BJ (cell line): ENCODE data around the gene GAPT. TPM values are rescaled to one million over a fixed set of nuclear protein-coding genes. Genes with fewer than 3 reads are reported as not detected.

Experiments
- CTCF ChIA-PET: fragments of 350-600 bp; formaldehyde crosslinking; extraction: SDS; loops from one replicate; lab custom pipeline; 2021; ENCODE audit warnings: antibody characterized with exemption, inconsistent platforms; lab: Yijun Ruan, JAX
- POLR2A ChIA-PET: fragments of 300-600 bp; sonication (Branson Sonifier 250); formaldehyde crosslinking; extraction: SDS; loops from one replicate; lab custom pipeline; 2021; ENCODE audit warnings: antibody characterized with exemption; lab: Charles Lee
- DNase-seq: peaks from one replicate; pipeline ENCODE4 v3.0.0-alpha.2; 2011; ENCODE audit warnings: low read depth
- H3K27me3 ChIP-seq: 2 replicates; pipeline ENCODE4 v1.6.0; 2011; ENCODE audit warnings: low read length; ENCODE audit not compliant: control insufficient read depth, insufficient read depth
- H3K36me3 ChIP-seq: 2 replicates; pipeline ENCODE4 v1.5.1; 2011; ENCODE audit warnings: low read length; ENCODE audit not compliant: control insufficient read depth, insufficient read depth
- H3K4me3 ChIP-seq: 2 replicates; pipeline ENCODE4 v1.5.1; 2011; ENCODE audit warnings: low read depth, mild to moderate bottlenecking, control low read depth, low read length
- polyA plus RNA-seq: library from polyadenylated mRNA; depleted of rRNA; stranded (reverse); fragments of >200 nt; gene quantifications from 2 replicates; pipeline ENCODE4 v1.2.3, GENCODE V29; 2011
- TF ChIP-seq, protein P1 (sequence below): IDR thresholded peaks from 2 replicates; pipeline ENCODE4 v1.5.1; 2011; ENCODE audit warnings: low read depth, mild to moderate bottlenecking, control low read depth, inconsistent platforms, low read length, moderate library complexity; ENCODE audit not compliant: insufficient read depth

GAPT gene
- polyA plus RNA-seq, 1 experiment = not detected

DNA sequence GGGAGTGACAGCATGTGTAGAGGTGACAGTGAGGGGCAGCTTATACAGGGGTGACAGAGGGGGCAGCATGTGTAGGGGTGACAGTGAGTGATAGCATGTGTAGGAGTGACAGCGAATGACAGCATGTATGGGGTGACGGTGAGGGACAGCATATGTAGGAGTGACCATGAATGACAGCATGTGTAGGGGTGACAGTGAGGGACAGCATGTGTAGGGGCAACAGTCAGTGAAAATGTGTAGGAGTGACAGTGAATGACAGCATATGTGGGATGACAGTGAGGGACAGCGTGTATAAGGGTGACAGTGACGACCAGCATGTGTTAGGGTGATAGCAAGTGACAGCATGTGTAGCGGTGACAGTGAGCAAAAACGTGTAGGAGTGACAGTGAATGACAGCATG is 9.4 kb upstream of the GAPT start:
- POLR2A ChIA-PET = no interaction called here
- no peak for DNase-seq

DNA sequence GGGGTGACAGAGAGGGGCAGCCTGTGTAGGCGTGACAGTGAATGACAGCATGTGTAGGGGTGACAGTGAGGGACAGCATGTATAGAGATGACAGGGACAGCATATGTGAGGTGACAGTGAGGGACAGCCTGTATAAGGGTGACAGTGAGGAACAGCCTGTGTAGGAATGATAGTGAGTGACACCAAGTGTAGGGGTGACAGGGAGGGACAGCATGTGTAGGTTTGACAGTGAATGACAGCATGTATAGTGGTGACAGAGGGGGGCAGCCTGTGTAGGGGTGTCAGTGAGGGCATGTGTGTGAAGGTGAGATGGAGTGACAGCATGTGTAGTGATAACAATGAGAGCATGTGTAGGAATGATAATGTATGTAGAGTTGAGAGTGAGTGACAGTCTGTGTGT is 8.7 kb upstream of the GAPT start:
- POLR2A ChIA-PET = no interaction called here
- DNase-seq = no peak

More for the DNA sequence above, 9.4 kb upstream of the GAPT start:
- Histone ChIP-seq H3K4me3 (no peak overlapping the region), H3K27me3 (peaks cover 3% of the 10 kb centered on the region; the same call in 1 of the 2 replicates), H3K36me3 (no peaks in the 10 kb centered on the region)
- CTCF ChIA-PET = no interaction called here
- TF ChIP-seq, protein P1, sequence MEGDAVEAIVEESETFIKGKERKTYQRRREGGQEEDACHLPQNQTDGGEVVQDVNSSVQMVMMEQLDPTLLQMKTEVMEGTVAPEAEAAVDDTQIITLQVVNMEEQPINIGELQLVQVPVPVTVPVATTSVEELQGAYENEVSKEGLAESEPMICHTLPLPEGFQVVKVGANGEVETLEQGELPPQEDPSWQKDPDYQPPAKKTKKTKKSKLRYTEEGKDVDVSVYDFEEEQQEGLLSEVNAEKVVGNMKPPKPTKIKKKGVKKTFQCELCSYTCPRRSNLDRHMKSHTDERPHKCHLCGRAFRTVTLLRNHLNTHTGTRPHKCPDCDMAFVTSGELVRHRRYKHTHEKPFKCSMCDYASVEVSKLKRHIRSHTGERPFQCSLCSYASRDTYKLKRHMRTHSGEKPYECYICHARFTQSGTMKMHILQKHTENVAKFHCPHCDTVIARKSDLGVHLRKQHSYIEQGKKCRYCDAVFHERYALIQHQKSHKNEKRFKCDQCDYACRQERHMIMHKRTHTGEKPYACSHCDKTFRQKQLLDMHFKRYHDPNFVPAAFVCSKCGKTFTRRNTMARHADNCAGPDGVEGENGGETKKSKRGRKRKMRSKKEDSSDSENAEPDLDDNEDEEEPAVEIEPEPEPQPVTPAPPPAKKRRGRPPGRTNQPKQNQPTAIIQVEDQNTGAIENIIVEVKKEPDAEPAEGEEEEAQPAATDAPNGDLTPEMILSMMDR = no peak

DNA sequence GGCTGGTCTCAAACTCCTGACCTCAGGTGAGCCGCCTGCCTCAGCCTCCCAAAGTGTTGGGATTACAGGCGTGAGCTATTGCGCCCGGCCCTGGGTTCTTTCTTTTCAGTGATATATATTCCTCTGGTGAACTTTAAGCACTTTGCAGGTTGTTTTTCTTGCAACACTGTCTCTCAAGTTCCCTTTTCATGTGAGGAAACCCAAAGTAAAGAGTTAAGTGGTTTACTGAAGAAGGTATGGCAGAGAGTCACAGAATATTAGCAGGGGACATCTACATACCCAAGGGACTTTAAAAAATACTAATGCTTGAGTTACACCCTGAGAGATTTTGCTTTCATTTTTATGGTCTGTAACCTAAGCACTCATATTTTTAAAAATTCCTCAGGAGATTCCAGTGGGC is 6.7 kb upstream of the GAPT start:
- no peak for DNase-seq
- no peaks in the 10 kb centered on the region for H3K36me3 ChIP-seq
- H3K27me3 ChIP-seq = no peaks in the 10 kb centered on the region
- POLR2A ChIA-PET = no interaction called here
- CTCF ChIA-PET = no interaction called here
- H3K4me3 ChIP-seq = no peak overlapping the region
- TF ChIP-seq, protein P1 = no peak

More for the DNA sequence above, 8.7 kb upstream of the GAPT start:
- Histone ChIP-seq H3K4me3 (no peak overlapping the region), H3K36me3 (no peaks in the 10 kb centered on the region), H3K27me3 (no peaks in the 10 kb centered on the region)
- CTCF ChIA-PET = no interaction called here
- TF ChIP-seq, protein P1 = no peak

DNA sequence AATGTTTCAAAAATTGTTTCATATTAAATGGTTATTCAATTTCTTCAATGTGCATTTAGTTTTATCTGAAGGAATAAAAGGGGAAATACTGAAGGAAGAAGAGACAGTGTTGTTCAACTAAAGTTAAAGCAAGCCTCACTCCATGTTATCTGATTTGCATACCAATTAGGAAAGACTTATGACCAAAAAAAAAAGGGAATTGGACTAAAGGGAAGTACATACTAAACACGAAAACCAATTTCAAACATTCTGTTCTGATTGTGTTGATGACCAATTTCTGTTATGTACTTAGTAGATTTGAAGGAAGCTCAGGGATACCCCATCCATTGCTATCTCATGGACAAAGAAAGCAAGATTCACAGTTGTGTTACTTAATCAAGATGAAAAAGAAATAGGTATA is 4.9 kb upstream of the GAPT start:
- Histone ChIP-seq H3K4me3 (no peak overlapping the region), H3K36me3 (no peaks in the 10 kb centered on the region), H3K27me3 (no peaks in the 10 kb centered on the region)
- POLR2A ChIA-PET = no interaction called here
- DNase-seq = no peak
- CTCF ChIA-PET = interaction anchor here (0.6 to 1.0 kb wide), 2 partner anchors 13 to 362 kb away, joined by 3 read pairs; no protein-coding TSS in a partner anchor
- TF ChIP-seq, protein P1 = no peak

DNA sequence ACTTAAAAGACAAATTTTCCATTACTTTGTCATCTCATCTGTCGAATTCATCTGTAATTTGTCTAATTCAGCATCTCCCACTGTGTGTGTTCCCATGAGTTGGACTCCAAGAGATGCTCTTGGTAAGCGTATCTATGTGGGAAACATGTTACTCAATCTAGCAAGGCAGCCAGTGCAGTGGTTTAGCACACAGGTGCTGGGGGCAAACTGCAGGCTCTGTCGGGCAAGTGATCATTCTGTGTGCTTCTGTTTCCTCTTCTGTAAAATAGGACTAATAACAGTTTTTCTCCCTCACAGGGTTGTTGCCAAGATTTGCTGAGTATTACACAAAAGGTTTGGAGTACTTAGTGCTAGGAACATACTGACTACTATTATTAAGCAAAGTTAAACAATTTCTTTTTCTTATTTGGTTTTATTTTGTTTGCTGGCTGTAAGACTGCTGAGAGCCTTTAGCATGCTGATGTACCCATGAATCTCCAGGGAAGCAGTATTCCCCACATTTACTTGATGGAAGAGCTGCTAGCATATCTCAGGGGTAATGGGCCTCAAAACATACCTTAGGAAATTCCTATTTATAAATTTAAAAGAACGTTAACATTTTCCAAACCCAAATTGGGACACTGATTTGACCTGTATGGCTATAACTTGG is 709 bp upstream of the GAPT start:
- no peak overlapping the region for H3K4me3 ChIP-seq
- TF ChIP-seq, protein P1 = no peak
- H3K27me3 ChIP-seq = no peaks in the 10 kb centered on the region
- no peak for DNase-seq
- CTCF ChIA-PET = interaction anchor here (0.9 kb wide), 1 partner anchor 713 kb away, joined by 3 read pairs; no protein-coding TSS in a partner anchor
- POLR2A ChIA-PET = no interaction called here
- no peaks in the 10 kb centered on the region for H3K36me3 ChIP-seq
